Measurements from ENCODE around the gene POLN.

Gene POLN

GRCh38 chr4:2266821-2267220 lies 24.9 kb upstream of the POLN start:
- no peak overlapping the region for H3K4me3 ChIP-seq (ENCODE audit: low read depth, low read length)
- TF ChIP-seq, protein P1, sequence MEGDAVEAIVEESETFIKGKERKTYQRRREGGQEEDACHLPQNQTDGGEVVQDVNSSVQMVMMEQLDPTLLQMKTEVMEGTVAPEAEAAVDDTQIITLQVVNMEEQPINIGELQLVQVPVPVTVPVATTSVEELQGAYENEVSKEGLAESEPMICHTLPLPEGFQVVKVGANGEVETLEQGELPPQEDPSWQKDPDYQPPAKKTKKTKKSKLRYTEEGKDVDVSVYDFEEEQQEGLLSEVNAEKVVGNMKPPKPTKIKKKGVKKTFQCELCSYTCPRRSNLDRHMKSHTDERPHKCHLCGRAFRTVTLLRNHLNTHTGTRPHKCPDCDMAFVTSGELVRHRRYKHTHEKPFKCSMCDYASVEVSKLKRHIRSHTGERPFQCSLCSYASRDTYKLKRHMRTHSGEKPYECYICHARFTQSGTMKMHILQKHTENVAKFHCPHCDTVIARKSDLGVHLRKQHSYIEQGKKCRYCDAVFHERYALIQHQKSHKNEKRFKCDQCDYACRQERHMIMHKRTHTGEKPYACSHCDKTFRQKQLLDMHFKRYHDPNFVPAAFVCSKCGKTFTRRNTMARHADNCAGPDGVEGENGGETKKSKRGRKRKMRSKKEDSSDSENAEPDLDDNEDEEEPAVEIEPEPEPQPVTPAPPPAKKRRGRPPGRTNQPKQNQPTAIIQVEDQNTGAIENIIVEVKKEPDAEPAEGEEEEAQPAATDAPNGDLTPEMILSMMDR (IDR thresholded peaks at IDR 0.05; ENCODE audit: insufficient read depth, low read depth, low read length, missing control alignments): no peak
- DNase-seq (ENCODE audit: low read depth): no peak

GRCh38 chr4:2266181-2266580 lies 24.3 kb upstream of the POLN start:
- DNase-seq (ENCODE audit: low read depth): no peak
- no peak overlapping the region for H3K4me3 ChIP-seq (ENCODE audit: low read depth, low read length)
- TF ChIP-seq, protein P1 (IDR thresholded peaks at IDR 0.05; ENCODE audit: insufficient read depth, low read depth, low read length, missing control alignments): no peak

- DNase-seq (ENCODE audit: low read depth): no peak
- H3K4me3 ChIP-seq (ENCODE audit: low read depth, low read length): no peak overlapping the region
- TF ChIP-seq, protein P1 (IDR thresholded peaks at IDR 0.05; ENCODE audit: insufficient read depth, low read depth, low read length, missing control alignments): no peak
These were observed 23.5 kb upstream of the POLN start for GRCh38 chr4:2265113-2266110.

GRCh38 chr4:2264481-2265041 lies 22.6 kb upstream of the POLN start:
- DNase-seq (ENCODE audit: low read depth): no peak
- H3K4me3 ChIP-seq (ENCODE audit: low read depth, low read length): no peak overlapping the region
- TF ChIP-seq, protein P1 (IDR thresholded peaks at IDR 0.05; ENCODE audit: insufficient read depth, low read depth, low read length, missing control alignments): no peak

DNA sequence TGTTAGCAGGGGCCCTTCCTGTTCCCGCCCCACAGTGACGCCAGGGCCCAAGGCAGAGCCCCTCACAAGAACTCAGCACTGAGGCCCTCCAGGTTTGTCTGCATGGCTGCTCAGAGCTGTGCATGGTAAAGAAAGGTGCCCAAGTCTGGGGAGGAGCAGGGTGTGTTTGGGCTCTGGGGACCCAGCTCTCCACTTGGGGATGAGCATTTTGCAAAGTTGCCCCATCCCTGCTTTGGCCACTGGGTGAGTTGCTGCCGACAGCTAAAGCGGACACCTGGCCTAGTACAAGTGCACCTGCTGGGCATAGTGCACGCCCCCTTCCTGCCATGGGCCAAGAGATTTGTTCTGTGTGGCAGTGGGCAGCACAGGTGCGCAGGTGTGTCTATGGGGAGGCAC lies 22.0 kb upstream of the POLN start:
- TF ChIP-seq, protein P1 (IDR thresholded peaks at IDR 0.05; ENCODE audit: insufficient read depth, low read depth, low read length, missing control alignments): no peak
- H3K4me3 ChIP-seq (ENCODE audit: low read depth, low read length): no peak overlapping the region
- no peak for DNase-seq (ENCODE audit: low read depth)

DNA sequence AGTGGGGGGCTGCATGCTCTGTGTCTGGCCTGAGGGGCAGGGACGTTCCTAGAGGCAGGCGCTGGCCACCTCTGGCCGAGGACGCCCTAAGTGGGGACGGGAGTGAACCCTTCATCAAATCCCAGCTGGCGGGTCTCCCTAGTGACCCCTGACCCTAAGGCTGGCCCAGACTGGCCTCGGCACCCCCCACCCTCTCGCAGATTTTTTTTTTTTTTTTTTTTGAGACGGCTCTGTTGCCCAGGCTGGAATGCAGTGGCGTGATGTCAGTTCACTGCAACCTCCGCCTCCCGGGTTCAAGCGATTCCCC lies 21.0 kb upstream of the POLN start:
- TF ChIP-seq, protein P1 (IDR thresholded peaks at IDR 0.05; ENCODE audit: insufficient read depth, low read depth, low read length, missing control alignments): no peak
- DNase-seq (ENCODE audit: low read depth): no peak
- H3K4me3 ChIP-seq (ENCODE audit: low read depth, low read length): peak overlapping the region; percentile 63

Data from GM12865 (cell line).